PC-3 (cell line): Measurements from ENCODE around the gene COLEC11.

Experiments used
- EZH2 ChIP-seq: fragments of 300-600 bp; sonication (generic); IDR thresholded peaks from one replicate; pipeline ENCODE4 v1.6.1; 2017; ENCODE audit warnings: antibody characterized with exemption, mild to moderate bottlenecking, low read length; ENCODE audit not compliant: unreplicated experiment
- TF ChIP-seq, protein P1 (sequence below): fragments of 300-600 bp; sonication (generic); conservative IDR thresholded peaks from 2 replicates; pipeline ENCODE4 v1.5.1; 2017; ENCODE audit warnings: antibody characterized with exemption, low read depth, mild to moderate bottlenecking, low read length

GRCh38 chr2:3634596-3635121 is 39.7 kb downstream of the COLEC11 start:
- TF ChIP-seq, protein P1, sequence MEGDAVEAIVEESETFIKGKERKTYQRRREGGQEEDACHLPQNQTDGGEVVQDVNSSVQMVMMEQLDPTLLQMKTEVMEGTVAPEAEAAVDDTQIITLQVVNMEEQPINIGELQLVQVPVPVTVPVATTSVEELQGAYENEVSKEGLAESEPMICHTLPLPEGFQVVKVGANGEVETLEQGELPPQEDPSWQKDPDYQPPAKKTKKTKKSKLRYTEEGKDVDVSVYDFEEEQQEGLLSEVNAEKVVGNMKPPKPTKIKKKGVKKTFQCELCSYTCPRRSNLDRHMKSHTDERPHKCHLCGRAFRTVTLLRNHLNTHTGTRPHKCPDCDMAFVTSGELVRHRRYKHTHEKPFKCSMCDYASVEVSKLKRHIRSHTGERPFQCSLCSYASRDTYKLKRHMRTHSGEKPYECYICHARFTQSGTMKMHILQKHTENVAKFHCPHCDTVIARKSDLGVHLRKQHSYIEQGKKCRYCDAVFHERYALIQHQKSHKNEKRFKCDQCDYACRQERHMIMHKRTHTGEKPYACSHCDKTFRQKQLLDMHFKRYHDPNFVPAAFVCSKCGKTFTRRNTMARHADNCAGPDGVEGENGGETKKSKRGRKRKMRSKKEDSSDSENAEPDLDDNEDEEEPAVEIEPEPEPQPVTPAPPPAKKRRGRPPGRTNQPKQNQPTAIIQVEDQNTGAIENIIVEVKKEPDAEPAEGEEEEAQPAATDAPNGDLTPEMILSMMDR: no peak
- no peak for TF ChIP-seq EZH2
